Measurements from ENCODE around the gene ZFP92.

DNA sequence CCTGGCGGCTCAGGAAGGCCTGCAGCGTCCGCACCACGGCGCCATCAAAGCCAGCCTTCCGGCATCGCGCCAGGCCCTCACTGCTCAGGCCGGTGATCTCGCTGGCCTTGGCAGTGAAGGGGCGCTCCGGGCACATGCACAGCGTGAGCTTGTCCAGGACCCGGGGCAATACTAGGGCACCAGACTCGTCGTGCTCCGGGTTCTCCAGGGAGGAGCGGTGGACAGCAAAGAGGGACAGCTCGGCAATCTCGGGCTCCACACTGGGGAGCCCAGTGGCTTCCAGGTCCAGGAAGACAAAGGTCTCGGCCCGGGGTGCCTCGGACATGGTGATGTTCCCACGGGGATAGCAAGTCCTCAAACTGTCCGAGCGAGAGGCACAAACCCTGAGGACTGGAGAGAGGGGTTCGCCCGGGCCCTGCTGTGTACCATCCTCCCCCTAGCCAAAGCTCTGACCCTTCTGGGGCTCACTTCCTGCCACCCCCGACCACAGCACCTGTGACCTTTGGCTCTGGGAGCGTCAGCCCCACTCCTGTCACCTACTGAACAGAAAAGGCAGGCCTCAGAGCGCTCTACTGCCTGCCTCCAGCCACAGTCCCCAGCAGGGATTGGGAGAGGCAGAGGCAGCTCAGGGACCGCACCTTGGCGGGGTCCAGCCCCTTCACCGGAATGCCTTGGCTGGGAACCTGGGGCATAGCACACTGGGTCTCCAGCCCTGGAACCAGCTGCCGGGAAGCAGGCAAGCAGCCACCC, 34.0 kb downstream of the ZFP92 start:
- TF ChIP-seq, protein P1, sequence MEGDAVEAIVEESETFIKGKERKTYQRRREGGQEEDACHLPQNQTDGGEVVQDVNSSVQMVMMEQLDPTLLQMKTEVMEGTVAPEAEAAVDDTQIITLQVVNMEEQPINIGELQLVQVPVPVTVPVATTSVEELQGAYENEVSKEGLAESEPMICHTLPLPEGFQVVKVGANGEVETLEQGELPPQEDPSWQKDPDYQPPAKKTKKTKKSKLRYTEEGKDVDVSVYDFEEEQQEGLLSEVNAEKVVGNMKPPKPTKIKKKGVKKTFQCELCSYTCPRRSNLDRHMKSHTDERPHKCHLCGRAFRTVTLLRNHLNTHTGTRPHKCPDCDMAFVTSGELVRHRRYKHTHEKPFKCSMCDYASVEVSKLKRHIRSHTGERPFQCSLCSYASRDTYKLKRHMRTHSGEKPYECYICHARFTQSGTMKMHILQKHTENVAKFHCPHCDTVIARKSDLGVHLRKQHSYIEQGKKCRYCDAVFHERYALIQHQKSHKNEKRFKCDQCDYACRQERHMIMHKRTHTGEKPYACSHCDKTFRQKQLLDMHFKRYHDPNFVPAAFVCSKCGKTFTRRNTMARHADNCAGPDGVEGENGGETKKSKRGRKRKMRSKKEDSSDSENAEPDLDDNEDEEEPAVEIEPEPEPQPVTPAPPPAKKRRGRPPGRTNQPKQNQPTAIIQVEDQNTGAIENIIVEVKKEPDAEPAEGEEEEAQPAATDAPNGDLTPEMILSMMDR (IDR thresholded peaks at IDR 0.05; ENCODE audit: extremely low read depth in 1 of 2, insufficient read depth in 1 of 2, low read depth in 1 of 2, low read length in 2 of 2), result no peak
- TF ChIP-seq, protein P2, sequence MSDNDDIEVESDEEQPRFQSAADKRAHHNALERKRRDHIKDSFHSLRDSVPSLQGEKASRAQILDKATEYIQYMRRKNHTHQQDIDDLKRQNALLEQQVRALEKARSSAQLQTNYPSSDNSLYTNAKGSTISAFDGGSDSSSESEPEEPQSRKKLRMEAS (IDR thresholded peaks at IDR 0.05; ENCODE audit: insufficient read depth, insufficient read length), result no peak
- TF ChIP-seq POLR2AphosphoS5 (IDR thresholded peaks at IDR 0.05; ENCODE audit: insufficient read depth, low read depth, low read length) (no peak), POLR2A (IDR thresholded peaks at IDR 0.05; ENCODE audit: low read depth, low read length) (no peak), EZH2 (IDR thresholded peaks at IDR 0.05; ENCODE audit: borderline replicate concordance, low read depth, low read length, severe bottlenecking) (no peak), FOS (IDR thresholded peaks at IDR 0.05; ENCODE audit: borderline replicate concordance, insufficient read depth, low read length) (no peak), JUN (IDR thresholded peaks at IDR 0.05; ENCODE audit: borderline replicate concordance, insufficient read depth, insufficient read length, low read depth) (no peak)

Measured in endothelial cell of umbilical vein (primary cell).